Sigmoid colon (tissue), 4 donors: ENCODE data around the gene EN2.

Experiments
- CTCF ChIP-seq, 4 experiments: fragments of 450-650 bp in 3 of 4; fragments of 200-600 bp in 1 of 4; IDR thresholded peaks; one replicate each; pipeline ENCODE4 v1.5.1; 2016 to 2019; ENCODE audit warnings: antibody characterized with exemption in 4 of 4, mild to moderate bottlenecking in 3 of 4, moderate library complexity in 2 of 4
- EP300 ChIP-seq, 4 donors: sonication (generic); formaldehyde crosslinking; IDR thresholded peaks; one replicate each; pipeline ENCODE4 v1.6.1; 2017; ENCODE audit warnings: antibody characterized with exemption in 4 of 4
- POLR2A ChIP-seq, 2 donors: fragments of 450-650 bp; IDR thresholded peaks; one replicate each; pipeline ENCODE4 v1.6.1; 2016; ENCODE audit warnings: antibody characterized with exemption in 2 of 2, mild to moderate bottlenecking in 2 of 2, moderate library complexity in 2 of 2

GRCh38 chr7:155447603-155448002 lies 10.3 kb upstream of the EN2 start:
- TF ChIP-seq CTCF (IDR thresholded peaks at IDR 0.05) (no peak), POLR2A (IDR thresholded peaks at IDR 0.05) (no peak), EP300 (IDR thresholded peaks at IDR 0.05) (no peak)
